DND-41 (cell line): ENCODE measurements around the gene ANO3.
"Not testable (repeated sequence)": the region's sequence is repeated elsewhere in the genome, so short reads cannot be mapped to it uniquely, and the experiment has no call there.

Experiments
- ATAC-seq: fragments of 200-7000 bp; cut with Tn5 transposase; 3 replicates; pipeline ENCODE4 v1.9.1; 2021; ENCODE audit warnings: low read depth; ENCODE audit not compliant: insufficient read depth
- DNase-seq: peaks from one replicate; pipeline ENCODE4 v3.0.0-alpha.2; 2020
- H2AFZ ChIP-seq: 2 replicates; pipeline ENCODE4 v1.6.0; 2012; ENCODE audit warnings: low read depth, low read length
- H3K27ac ChIP-seq: 2 replicates; pipeline ENCODE4 v1.5.1; 2012; ENCODE audit warnings: low read length, inconsistent platforms
- H3K27me3 ChIP-seq: fragments of 200-600 bp; sonication (generic); 2 replicates; pipeline ENCODE4 v1.6.0; 2012; ENCODE audit warnings: low read length, mild to moderate bottlenecking, inconsistent platforms; ENCODE audit not compliant: insufficient read depth, poor library complexity
- H3K36me3 ChIP-seq: 2 replicates; pipeline ENCODE4 v1.5.1; 2012; ENCODE audit warnings: low read length, inconsistent platforms; ENCODE audit not compliant: insufficient read depth
- H3K4me1 ChIP-seq: 2 replicates; pipeline ENCODE4 v1.5.1; 2012; ENCODE audit warnings: mild to moderate bottlenecking, low read length; ENCODE audit not compliant: insufficient read depth
- H3K4me2 ChIP-seq: 2 replicates; pipeline ENCODE4 v1.6.0; 2012; ENCODE audit warnings: mild to moderate bottlenecking, moderate library complexity, low read length, inconsistent platforms; ENCODE audit not compliant: insufficient read depth
- H3K4me3 ChIP-seq, 2 experiments: fragments of 200-600 bp in 1 of 2; shearing (Covaris generic) in 1 of 2; 2 replicates each; pipeline ENCODE4 v1.5.1; 2012 to 2016; ENCODE audit warnings: inconsistent platforms in 2 of 2, low read length in 2 of 2, mild to moderate bottlenecking in 2 of 2, low read depth in 1 of 2, moderate library complexity in 1 of 2
- H3K79me2 ChIP-seq: 2 replicates; pipeline ENCODE4 v1.6.0; 2012; ENCODE audit warnings: low read length, inconsistent platforms; ENCODE audit not compliant: insufficient read depth
- H3K9ac ChIP-seq: 2 replicates; pipeline ENCODE4 v1.6.0; 2012; ENCODE audit warnings: low read depth, mild to moderate bottlenecking, inconsistent platforms, low read length, moderate library complexity
- H3K9me3 ChIP-seq: 2 replicates; pipeline ENCODE4 v1.5.1; 2012; ENCODE audit warnings: low read length, moderate library complexity, mild to moderate bottlenecking, inconsistent platforms; ENCODE audit not compliant: insufficient read depth, severe bottlenecking
- H4K20me1 ChIP-seq: 2 replicates; pipeline ENCODE4 v1.6.0; 2012; ENCODE audit warnings: low read length; ENCODE audit not compliant: insufficient read depth
- CTCF ChIP-seq: IDR thresholded peaks from 2 replicates; pipeline ENCODE4 v1.5.1; 2012; ENCODE audit warnings: borderline replicate concordance, low read length, moderate library complexity, mild to moderate bottlenecking; ENCODE audit not compliant: poor library complexity, severe bottlenecking; ENCODE audit errors: extremely low read depth
- EZH2 ChIP-seq: IDR thresholded peaks from 3 replicates; pipeline ENCODE4 v1.6.1; 2012; ENCODE audit warnings: borderline replicate concordance, low read depth, mild to moderate bottlenecking, moderate library complexity, low read length, inconsistent platforms; ENCODE audit not compliant: severe bottlenecking

ANO3 gene

GRCh38 chr11:26583550-26583949, 251.6 kb downstream of the ANO3 start:
- no peak overlapping the region for H3K9ac ChIP-seq
- no peaks in the 10 kb centered on the region for H3K4me1 ChIP-seq
- DNase-seq (no peak), ATAC-seq (no peak)
- no peaks in the 10 kb centered on the region for H3K79me2 ChIP-seq
- no peak overlapping the region for H3K4me2 ChIP-seq
- no peak overlapping the region for H3K4me3 ChIP-seq
- no peak for TF ChIP-seq EZH2
- TF ChIP-seq CTCF, result no peak
- no peak overlapping the region for H2AFZ ChIP-seq
- no peaks in the 10 kb centered on the region for H4K20me1 ChIP-seq
- no peaks in the 10 kb centered on the region for H3K9me3 ChIP-seq
- H3K36me3 ChIP-seq, result no peaks in the 10 kb centered on the region
- H3K27ac ChIP-seq, result no peak overlapping the region
- no peaks in the 10 kb centered on the region for H3K27me3 ChIP-seq

- DNase-seq, result no peak
- H3K4me3 ChIP-seq, result no peak overlapping the region
- ATAC-seq, result no peak
These were observed 252.9 kb downstream of the ANO3 start for GRCh38 chr11:26584818-26585217.

DNA sequence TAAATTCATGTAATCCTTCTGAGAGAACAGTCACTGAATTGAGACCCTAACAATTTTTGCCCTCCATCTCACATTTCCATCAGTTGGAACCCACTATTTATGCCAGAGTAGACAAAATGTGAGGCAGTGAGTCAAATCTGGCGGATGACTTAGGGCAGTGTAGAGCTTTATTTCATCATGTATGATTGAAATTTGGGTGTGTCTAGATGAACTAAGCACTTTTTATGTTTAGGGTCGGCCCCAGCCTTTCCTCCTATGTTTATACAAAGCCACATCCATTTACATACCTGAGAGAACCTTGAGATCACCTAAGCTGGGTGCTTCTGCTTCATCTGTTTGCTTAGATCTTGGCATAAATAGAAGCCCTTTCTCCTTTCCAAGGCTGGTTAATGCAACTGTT, 255.1 kb downstream of the ANO3 start:
- Histone ChIP-seq H3K9me3 (no peaks in the 10 kb centered on the region), H3K4me1 (no peaks in the 10 kb centered on the region), H3K9ac (no peak overlapping the region), H3K79me2 (no peaks in the 10 kb centered on the region), H3K4me3 (no peak overlapping the region), H3K4me2 (no peak overlapping the region), H2AFZ (no peak overlapping the region), H3K27me3 (no peaks in the 10 kb centered on the region), H3K27ac (no peak overlapping the region), H3K36me3 (no peaks in the 10 kb centered on the region), H4K20me1 (no peaks in the 10 kb centered on the region)
- DNase-seq (no peak), ATAC-seq (no peak)
- no peak for TF ChIP-seq EZH2
- TF ChIP-seq CTCF, result no peak

More at GRCh38 chr11:26584818-26585217, 252.9 kb downstream of the ANO3 start:
- TF ChIP-seq CTCF (no peak), EZH2 (no peak)
- H3K79me2 ChIP-seq, result no peaks in the 10 kb centered on the region
- no peak overlapping the region for H3K4me2 ChIP-seq
- H3K9ac ChIP-seq, result no peak overlapping the region
- H2AFZ ChIP-seq, result no peak overlapping the region
- H3K4me1 ChIP-seq, result no peaks in the 10 kb centered on the region
- H4K20me1 ChIP-seq, result no peaks in the 10 kb centered on the region
- H3K27ac ChIP-seq, result no peak overlapping the region
- H3K27me3 ChIP-seq, result no peaks in the 10 kb centered on the region
- no peaks in the 10 kb centered on the region for H3K9me3 ChIP-seq
- no peaks in the 10 kb centered on the region for H3K36me3 ChIP-seq

GRCh38 chr11:26593691-26594090, 261.8 kb downstream of the ANO3 start:
- Histone ChIP-seq H3K9me3 (no peaks in the 10 kb centered on the region), H3K9ac (no peak overlapping the region), H4K20me1 (no peaks in the 10 kb centered on the region), H3K27ac (no peak overlapping the region), H3K4me1 (no peaks in the 10 kb centered on the region), H2AFZ (no peak overlapping the region), H3K36me3 (no peaks in the 10 kb centered on the region), H3K4me2 (no peak overlapping the region), H3K79me2 (no peaks in the 10 kb centered on the region), H3K27me3 (no peaks in the 10 kb centered on the region), H3K4me3 (no peak overlapping the region)
- no peak for ATAC-seq
- TF ChIP-seq EZH2 (no peak), CTCF (no peak)
- DNase-seq, result no peak

GRCh38 chr11:26595207-26595865, 263.4 kb downstream of the ANO3 start:
- H3K9me3 ChIP-seq, H3K27me3 ChIP-seq, H3K27ac ChIP-seq, H3K9ac ChIP-seq, DNase-seq, H3K79me2 ChIP-seq, H2AFZ ChIP-seq, H3K4me1 ChIP-seq, H3K36me3 ChIP-seq, H3K4me3 ChIP-seq, ATAC-seq, H3K4me2 ChIP-seq, H4K20me1 ChIP-seq: not testable (repeated sequence)
